ENCODE data around the gene PNPLA2. TPM values are rescaled to one million over a fixed set of nuclear protein-coding genes. Genes with fewer than 3 reads are reported as not detected.

Gene PNPLA2
- total RNA-seq, 4 donors from 2014 or later, result 256 to 543 (median 355) TPM

- DNase-seq (ENCODE audit: low spot score), result no peak
- no peak for ATAC-seq (ENCODE audit: low FRiP score)
- no peak for TF ChIP-seq CTCF (IDR thresholded peaks at IDR 0.05)
These were observed 51.4 kb downstream of the PNPLA2 start for GRCh38 chr11:870127-870413.

- DNase-seq (ENCODE audit: low spot score) (no peak), ATAC-seq (ENCODE audit: low FRiP score) (no peak)
- no peak for TF ChIP-seq CTCF (IDR thresholded peaks at IDR 0.05)
These were observed 51.7 kb downstream of the PNPLA2 start for GRCh38 chr11:870418-870817.

GRCh38 chr11:871472-871871 lies 52.8 kb downstream of the PNPLA2 start:
- DNase-seq (ENCODE audit: low spot score) (no peak), ATAC-seq (ENCODE audit: low FRiP score) (no peak)
- no peak for TF ChIP-seq CTCF (IDR thresholded peaks at IDR 0.05)

- no peak for TF ChIP-seq CTCF (IDR thresholded peaks at IDR 0.05)
- no peak for ATAC-seq (ENCODE audit: low FRiP score)
- DNase-seq (ENCODE audit: low spot score), result no peak
These were observed 54.1 kb downstream of the PNPLA2 start for GRCh38 chr11:872799-873198.

- DNase-seq (ENCODE audit: low spot score) (no peak), ATAC-seq (ENCODE audit: low FRiP score) (no peak)
- no peak for TF ChIP-seq CTCF (IDR thresholded peaks at IDR 0.05)
These were observed 55.0 kb downstream of the PNPLA2 start for GRCh38 chr11:873706-874105.

Small RNAs within 50 kb of the gene (small RNA-seq; reads per million reads assigned to genes)
- not detected for gene SNORA52

Other genes with a start within 250 kb of the PNPLA2 start
- gene PHRF1, start 242.4 kb upstream of the PNPLA2 start, total RNA-seq, result 10 to 100 TPM; 14.7 to 34.9 (median 22.4) TPM
- gene IRF7, start 203.0 kb upstream of the PNPLA2 start, total RNA-seq, result 10 to 100 TPM; 15.4 to 56.8 (median 35.6) TPM
- not detected for gene CDHR5, start 194.0 kb upstream of the PNPLA2 start, total RNA-seq
- not detected for gene SCT, start 191.7 kb upstream of the PNPLA2 start, total RNA-seq
- gene DRD4, start 181.6 kb upstream of the PNPLA2 start, total RNA-seq, result under 1 TPM in 1 of 4 donors, not detected in 3; 0.50 TPM
- 10 to 100 TPM; 20.3 to 29.0 (median 23.0) TPM for gene DEAF1, start 123.7 kb upstream of the PNPLA2 start, total RNA-seq
- 10 to 100 TPM; 16.9 to 31.5 (median 21.1) TPM for gene TMEM80, start 123.1 kb upstream of the PNPLA2 start, total RNA-seq
- gene EPS8L2, start 112.7 kb upstream of the PNPLA2 start, total RNA-seq, result 10 to 100 TPM; 14.1 to 27.6 (median 22.3) TPM
- 100 to 1,000 TPM; 183 to 295 (median 239) TPM for gene TALDO1, start 71.5 kb upstream of the PNPLA2 start, total RNA-seq
- 10 to 100 TPM; 12.5 to 19.8 (median 15.1) TPM for gene GATD1, start 41.4 kb upstream of the PNPLA2 start, total RNA-seq
- gene CEND1, start 28.8 kb upstream of the PNPLA2 start, total RNA-seq, result not detected
- 10 to 100 TPM in 3 of 4 donors, 1 to 10 TPM in 1; 7.5 to 21.9 (median 12.7) TPM for gene SLC25A22, start 20.6 kb upstream of the PNPLA2 start, total RNA-seq
- gene PIDD1, start 13.7 kb upstream of the PNPLA2 start, total RNA-seq, result 10 to 100 TPM in 1 of 4 donors, 1 to 10 TPM in 3; 7.1 to 22.9 (median 8.3) TPM
- 1,000 to 10,000 TPM in 1 of 4 donors, 100 to 1,000 TPM in 3; 555 to 1,150 (median 858) TPM for gene RPLP2, start 8.9 kb upstream of the PNPLA2 start, total RNA-seq
- 10 to 100 TPM in 1 of 4 donors, 1 to 10 TPM in 3; 6.3 to 39.7 (median 6.9) TPM for gene CRACR2B, start 9.0 kb downstream of the PNPLA2 start, total RNA-seq
- 100 to 1,000 TPM; 328 to 675 (median 614) TPM for gene CD151, start 14.0 kb downstream of the PNPLA2 start, total RNA-seq
- gene POLR2L, start 23.6 kb downstream of the PNPLA2 start, total RNA-seq, result 100 to 1,000 TPM in 3 of 4 donors, 10 to 100 TPM in 1; 95.5 to 165 (median 110) TPM
- 100 to 1,000 TPM; 145 to 234 (median 175) TPM for gene TSPAN4, start 23.9 kb downstream of the PNPLA2 start, total RNA-seq
- gene CHID1, start 91.9 kb downstream of the PNPLA2 start, total RNA-seq, result 10 to 100 TPM; 56.6 to 90.5 (median 79.8) TPM
- gene AP2A2, start 107.0 kb downstream of the PNPLA2 start, total RNA-seq, result 100 to 1,000 TPM in 2 of 4 donors, 10 to 100 TPM in 2; 68.4 to 126 (median 99.2) TPM
- not detected for gene MUC6, start 217.8 kb downstream of the PNPLA2 start, total RNA-seq